Stimulated activated effector memory CD8-positive, alpha-beta T cell treated with anti-CD3 and anti-CD28 coated beads, Interleukin-12 subunit alpha, Interleukin-12 subunit beta, amount 100 ng/mL, for 72 hours (primary cell): ENCODE results near the gene MGP.

Experiments used
- ATAC-seq: fragments of 150-1000 bp; cut with Tn5 transposase; 2 replicates; pipeline ENCODE4 v1.10.0; 2021
- DNase-seq, 2 donors: peaks; one replicate each; pipeline ENCODE4 v3.0.0; 2021 to 2022; ENCODE audit warnings: low spot score in 2 of 2
- H3K27ac Mint-ChIP-seq: one replicate; pipeline ENCODE4 v1.8.0; 2022; ENCODE audit warnings: mild to moderate bottlenecking, mixed read lengths
- H3K36me3 Mint-ChIP-seq: one replicate; pipeline ENCODE4 v1.8.0; 2022; ENCODE audit warnings: mild to moderate bottlenecking, mixed read lengths
- H3K4me1 Mint-ChIP-seq: one replicate; pipeline ENCODE4 v1.8.0; 2022; ENCODE audit warnings: mixed read lengths
- H3K4me3 Mint-ChIP-seq: one replicate; pipeline ENCODE4 v1.8.0; 2022; ENCODE audit warnings: mild to moderate bottlenecking, mixed read lengths
- H3K9me3 Mint-ChIP-seq: one replicate; pipeline ENCODE4 v1.8.0; 2022; ENCODE audit warnings: mixed read lengths

The MGP gene

DNA sequence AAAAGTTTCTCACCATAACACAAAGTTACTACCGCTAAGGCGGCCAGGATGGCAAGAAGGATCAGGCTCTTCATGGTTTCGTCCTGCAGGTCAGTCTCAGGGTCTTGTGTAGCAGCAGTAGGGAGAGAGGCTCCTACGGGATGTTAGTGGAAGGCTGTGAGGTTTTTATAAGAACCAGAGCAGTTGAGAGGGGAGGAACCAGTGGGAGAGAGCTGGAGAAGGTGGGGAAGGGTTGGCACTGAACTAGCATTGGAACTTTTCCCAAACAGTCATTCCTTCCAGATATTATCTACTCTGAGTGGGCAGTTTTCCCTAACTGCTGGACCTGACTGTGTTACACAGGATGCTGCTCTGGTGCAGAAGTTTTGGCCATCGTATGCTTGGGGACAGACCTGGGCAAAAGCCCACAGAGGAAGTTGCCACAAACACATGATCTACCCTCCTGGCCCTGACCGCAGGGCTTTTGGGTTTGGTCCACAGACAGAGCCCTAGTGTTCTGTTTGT, at the start of gene MGP:
Gene MGP, minus strand, starts transcription at position 137 of the 504 bp plus-strand sequence. Its CDS starts 63 bp downstream, at position 74.
- DNase-seq, result no peak
- no peak for ATAC-seq
- Mint-ChIP-seq H3K4me3 (peak within 1 kb of the TSS; percentile 26), H3K27ac (peak within 1 kb of the TSS; percentile 18), H3K36me3 (no peaks in the 10 kb centered on the region), H3K4me1 (peaks cover 13% of the 10 kb centered on the region), H3K9me3 (no peaks in the 10 kb centered on the region)

DNA sequence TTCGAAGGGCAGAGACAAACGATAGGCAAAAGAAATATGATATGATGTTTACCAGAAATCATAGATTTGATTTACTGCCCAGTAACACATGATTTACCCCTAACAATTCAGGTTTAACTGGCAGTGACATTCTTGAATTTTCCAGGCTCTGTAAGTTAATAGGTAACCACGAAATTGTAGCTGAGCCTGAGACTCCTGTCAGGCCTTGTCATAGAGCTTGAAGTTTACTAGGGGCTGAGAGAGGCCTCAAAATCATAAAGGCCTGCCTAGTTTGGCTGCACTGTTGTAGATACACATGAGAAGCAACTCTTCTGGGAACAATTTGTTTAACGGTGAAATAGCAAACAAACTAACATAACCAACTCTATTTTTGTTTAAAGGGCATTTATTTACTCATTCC, 49.4 kb upstream of the MGP start:
- Mint-ChIP-seq H3K9me3 (no peaks in the 10 kb centered on the region), H3K27ac (no peak overlapping the region), H3K4me1 (peaks cover 30% of the 10 kb centered on the region), H3K36me3 (peaks cover 68% of the 10 kb centered on the region), H3K4me3 (no peak overlapping the region)
- ATAC-seq, result no peak
- no peak for DNase-seq

DNA sequence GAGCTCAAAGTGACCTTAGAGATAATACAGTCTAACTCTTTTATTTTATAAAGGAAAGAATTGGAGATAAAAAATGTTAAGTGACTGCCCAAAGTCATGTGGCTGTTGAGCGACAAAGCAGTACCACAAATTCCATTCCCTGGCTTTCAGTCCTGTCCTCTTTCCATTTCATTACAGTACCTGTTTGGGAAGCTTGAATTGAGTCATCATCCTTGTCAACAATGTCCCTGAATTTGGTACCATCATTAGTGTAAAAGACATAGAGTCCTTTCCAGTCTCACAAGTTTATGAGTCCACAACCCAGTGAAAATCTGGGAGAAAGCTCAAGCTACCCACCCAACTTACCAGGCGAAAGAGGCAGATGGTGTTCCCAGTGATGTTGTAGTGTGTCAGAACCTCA, 48.9 kb upstream of the MGP start:
- Mint-ChIP-seq H3K36me3 (peaks cover 63% of the 10 kb centered on the region), H3K4me3 (no peak overlapping the region), H3K9me3 (no peaks in the 10 kb centered on the region), H3K27ac (no peak overlapping the region), H3K4me1 (peaks cover 26% of the 10 kb centered on the region)
- ATAC-seq (no peak), DNase-seq (no peak)

DNA sequence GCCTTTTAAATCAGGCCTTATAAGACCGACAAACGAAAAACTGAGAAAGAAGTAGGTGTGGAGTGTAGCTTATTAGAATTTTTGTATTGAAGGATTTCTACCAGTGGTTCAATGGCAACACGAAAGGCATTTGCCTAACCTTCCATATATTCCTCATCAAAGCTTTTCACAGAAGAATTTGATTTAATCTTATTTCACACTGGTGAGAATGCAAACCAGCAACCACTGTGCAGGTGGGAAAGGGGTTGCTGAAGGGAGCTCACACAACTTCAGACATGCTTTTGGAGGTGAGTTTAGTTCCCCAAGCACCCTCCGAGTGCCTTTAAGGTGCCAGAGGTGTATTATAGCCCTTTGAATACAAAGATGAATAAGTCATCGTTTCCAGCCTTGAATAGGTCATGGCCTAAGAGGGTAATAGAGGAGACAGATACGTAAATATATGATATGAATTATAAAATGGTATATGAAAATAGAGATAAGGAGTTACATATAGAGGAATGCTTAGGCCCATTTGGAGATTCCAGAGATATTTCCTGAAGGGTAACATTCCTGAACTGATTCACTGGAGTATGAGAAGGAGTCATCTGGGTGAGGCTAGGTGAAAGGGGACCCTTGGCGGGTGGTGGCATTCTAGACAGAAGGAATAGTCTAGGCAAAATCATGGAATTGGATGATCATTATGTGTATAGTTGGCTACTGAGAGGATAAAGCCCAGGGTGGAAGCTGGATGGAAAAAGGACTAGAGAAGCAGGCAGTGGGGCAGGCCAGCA, 46.3 kb upstream of the MGP start:
- Mint-ChIP-seq H3K4me1 (peaks cover 9% of the 10 kb centered on the region), H3K27ac (peak overlapping the region; percentile 3), H3K36me3 (peaks cover 47% of the 10 kb centered on the region), H3K9me3 (no peaks in the 10 kb centered on the region), H3K4me3 (no peak overlapping the region)
- DNase-seq (no peak), ATAC-seq (no peak)

DNA sequence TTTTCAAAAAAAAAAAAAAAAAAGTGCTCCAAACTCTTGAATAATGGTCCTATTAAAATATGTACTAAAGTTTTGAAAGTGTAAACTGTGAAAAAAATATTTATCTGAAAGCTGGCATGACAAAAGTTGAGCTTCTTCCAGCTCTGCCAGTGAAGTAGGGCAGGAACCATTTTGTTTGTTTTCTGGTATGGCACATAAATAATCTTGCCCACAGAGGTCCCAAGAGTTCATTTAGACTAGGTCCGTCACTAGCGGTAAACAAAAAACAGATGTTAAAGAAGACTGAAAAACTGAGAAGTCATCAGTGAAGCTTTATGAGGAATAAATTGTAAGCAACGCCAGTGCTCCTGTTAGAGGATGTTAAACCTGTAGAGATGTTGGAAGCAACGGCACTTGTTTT, 45.7 kb upstream of the MGP start:
- ATAC-seq (no peak), DNase-seq (no peak)
- Mint-ChIP-seq H3K27ac (no peak overlapping the region), H3K4me3 (no peak overlapping the region), H3K4me1 (peaks cover 5% of the 10 kb centered on the region), H3K36me3 (peaks cover 42% of the 10 kb centered on the region), H3K9me3 (no peaks in the 10 kb centered on the region)

DNA sequence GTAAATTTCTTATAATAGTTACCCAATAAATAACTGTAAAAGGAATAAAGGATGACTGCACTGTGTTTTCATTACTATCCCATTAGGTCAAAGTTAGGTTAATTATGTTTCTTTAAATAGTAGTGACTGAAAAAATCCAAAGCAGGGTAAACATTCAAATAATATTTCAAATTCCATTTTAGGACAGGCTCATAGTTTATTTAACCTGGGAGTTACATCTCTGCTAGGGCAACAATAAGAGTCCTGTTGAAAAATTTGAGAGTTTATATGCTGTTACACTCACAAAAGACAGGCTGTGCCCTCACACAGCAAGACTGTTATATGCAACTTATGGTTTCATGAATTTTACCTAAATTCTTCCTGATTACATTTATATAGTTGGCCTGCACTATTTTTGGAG, 44.6 kb upstream of the MGP start:
- ATAC-seq (no peak), DNase-seq (no peak)
- Mint-ChIP-seq H3K9me3 (no peaks in the 10 kb centered on the region), H3K36me3 (peaks cover 39% of the 10 kb centered on the region), H3K4me1 (peaks cover 5% of the 10 kb centered on the region), H3K4me3 (no peak overlapping the region), H3K27ac (no peak overlapping the region)

DNA sequence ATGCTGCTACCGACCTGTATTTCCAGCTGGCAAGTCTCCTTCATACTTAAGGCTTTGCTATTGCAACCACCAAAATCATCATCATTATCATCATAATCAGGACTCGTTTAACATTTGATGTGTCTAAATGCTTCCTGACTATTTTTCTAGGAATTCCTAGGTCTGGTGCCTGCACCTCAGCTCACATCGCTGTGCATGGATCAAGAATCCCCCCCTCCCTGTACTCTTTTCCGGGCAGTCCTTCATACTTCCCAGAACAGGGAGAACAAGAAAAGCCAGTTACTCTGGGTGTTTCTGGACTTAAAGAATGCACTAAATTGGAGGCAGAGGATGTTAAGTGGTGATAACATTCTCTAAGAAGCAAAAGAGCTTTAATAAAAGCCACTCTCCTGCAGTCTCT, 43.3 kb upstream of the MGP start:
- Mint-ChIP-seq H3K27ac (no peak overlapping the region), H3K36me3 (peaks cover 34% of the 10 kb centered on the region), H3K4me3 (no peak overlapping the region)

DNA sequence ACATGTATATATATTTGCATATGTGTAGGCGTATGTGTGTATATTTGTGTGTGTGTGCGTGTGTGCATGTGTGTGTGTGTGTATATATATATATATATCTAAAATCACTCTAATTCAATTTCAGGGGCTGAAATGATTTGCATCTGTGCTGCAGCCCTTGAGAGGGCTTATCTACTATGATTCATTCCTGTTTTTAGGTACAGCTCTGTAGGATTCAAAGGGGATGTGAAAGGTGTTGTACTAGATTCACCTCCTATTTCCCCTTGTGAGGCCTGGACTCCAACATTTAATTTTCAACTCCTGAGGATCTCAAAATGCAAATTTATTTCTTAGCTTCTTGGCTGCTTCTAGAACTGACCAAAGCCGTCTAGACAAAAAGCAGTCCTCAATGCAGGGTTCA, 41.6 kb upstream of the MGP start:
- H3K4me1 Mint-ChIP-seq, result no peaks in the 10 kb centered on the region
- no peak overlapping the region for H3K4me3 Mint-ChIP-seq
- H3K9me3 Mint-ChIP-seq, result peaks cover 2% of the 10 kb centered on the region
- no peak overlapping the region for H3K27ac Mint-ChIP-seq
- ATAC-seq, result no peak
- DNase-seq, result no peak
- peaks cover 28% of the 10 kb centered on the region for H3K36me3 Mint-ChIP-seq

More for the DNA sequence above, 43.3 kb upstream of the MGP start:
- H3K4me1 Mint-ChIP-seq, result peaks cover 5% of the 10 kb centered on the region
- H3K9me3 Mint-ChIP-seq, result no peaks in the 10 kb centered on the region
- DNase-seq, result no peak
- no peak for ATAC-seq

DNA sequence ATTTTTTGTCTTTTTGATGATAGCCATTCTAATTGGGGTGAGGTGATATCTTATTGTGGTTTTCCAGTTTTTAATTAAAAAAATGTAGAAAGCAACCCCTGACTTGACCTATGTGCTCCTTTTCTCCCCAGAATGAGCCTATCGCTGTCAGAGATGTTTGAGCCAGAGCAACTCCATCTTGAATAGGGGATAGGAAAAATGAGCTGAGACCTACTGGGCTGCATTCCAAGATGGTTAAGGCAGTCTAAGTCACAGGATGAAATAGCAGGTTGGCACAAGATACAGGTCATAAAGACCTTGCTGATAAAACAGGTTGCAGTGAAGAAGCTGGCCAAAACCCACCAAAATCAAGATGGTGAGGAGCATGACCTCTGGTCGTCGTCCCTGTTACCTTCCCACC, 38.9 kb upstream of the MGP start:
- no peak overlapping the region for H3K27ac Mint-ChIP-seq
- DNase-seq, result no peak

DNA sequence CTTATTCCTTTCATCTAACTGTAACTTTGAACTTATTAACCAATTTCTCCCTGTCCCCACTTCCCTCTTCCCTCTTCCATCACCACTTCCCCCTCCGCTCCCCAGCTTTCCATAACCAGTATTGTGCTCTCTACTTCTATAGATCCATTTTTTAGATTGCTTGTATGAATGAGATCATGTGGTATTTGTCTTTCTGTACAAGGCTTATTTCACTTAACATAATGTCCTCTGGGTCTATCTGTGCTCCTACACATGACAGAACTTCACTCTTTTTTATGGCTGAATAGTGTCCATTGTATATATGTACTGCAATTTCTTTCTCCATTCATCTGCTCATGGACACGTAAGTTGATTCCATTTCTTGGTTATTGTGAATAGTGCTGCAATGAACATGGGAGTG, 38.3 kb upstream of the MGP start:
- Mint-ChIP-seq H3K36me3 (peaks cover 19% of the 10 kb centered on the region), H3K4me3 (no peak overlapping the region), H3K9me3 (peaks cover 3% of the 10 kb centered on the region), H3K27ac (no peak overlapping the region), H3K4me1 (peaks cover 18% of the 10 kb centered on the region)
- ATAC-seq (no peak), DNase-seq (no peak)

More for the DNA sequence above, 38.9 kb upstream of the MGP start:
- ATAC-seq, result no peak
- Mint-ChIP-seq H3K4me1 (peaks cover 18% of the 10 kb centered on the region), H3K4me3 (no peak overlapping the region), H3K9me3 (peaks cover 3% of the 10 kb centered on the region), H3K36me3 (peaks cover 19% of the 10 kb centered on the region)

DNA sequence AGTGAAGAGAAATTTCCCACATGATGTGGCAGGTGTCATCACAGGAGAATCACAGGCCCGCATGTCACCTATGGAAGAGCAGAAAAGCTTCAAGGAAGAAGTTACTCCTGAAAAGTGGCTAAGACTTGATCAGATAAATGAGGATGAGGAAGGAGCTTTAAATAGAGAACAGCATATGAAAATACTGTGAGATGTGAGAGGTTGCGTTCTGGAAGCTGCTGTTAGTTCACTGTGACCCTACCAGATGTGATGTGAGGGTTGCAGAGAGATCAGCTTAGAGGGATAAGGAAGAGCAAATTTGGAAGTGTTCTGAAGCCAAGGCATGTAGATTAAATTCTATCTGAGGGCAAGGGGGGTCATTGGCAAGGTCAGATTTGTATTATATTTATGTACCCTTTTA, 35.6 kb upstream of the MGP start:
- H3K9me3 Mint-ChIP-seq, result peaks cover 3% of the 10 kb centered on the region
- H3K36me3 Mint-ChIP-seq, result peaks cover 24% of the 10 kb centered on the region
- H3K4me1 Mint-ChIP-seq, result peaks cover 18% of the 10 kb centered on the region
- ATAC-seq (no peak), DNase-seq (no peak)
- H3K4me3 Mint-ChIP-seq, result no peak overlapping the region
- H3K27ac Mint-ChIP-seq, result peak overlapping the region; percentile 76

DNA sequence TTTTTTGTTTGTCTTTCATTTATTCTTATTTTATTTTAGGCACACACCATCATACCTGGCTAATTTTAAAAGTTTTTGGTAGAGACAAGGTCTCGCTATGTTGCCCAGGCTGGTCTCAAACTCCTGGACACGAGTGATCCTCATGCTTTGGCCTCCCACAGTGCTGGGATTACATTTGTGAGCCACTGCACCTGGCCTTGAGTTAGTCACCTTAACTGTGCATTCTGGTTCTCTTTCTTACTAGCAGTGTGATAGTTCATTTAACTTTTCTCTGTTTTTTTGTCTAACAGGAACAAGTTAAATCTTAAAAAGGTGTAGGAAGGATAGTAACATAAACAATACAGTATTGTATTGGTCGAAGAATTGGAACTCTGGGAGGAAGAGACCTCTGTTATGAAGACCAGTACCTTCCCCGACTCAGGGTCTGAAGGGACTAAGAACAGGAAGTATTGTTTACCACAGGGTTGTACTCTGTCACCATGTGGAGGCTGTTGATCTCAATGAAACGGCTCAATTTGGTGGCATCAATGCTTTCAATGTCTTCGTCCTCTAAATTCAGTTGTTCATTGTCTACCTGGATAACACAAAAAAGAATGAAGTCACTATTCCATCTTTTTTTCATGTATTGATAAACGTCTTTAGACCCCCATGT, 34.9 kb upstream of the MGP start:
- H3K9me3 Mint-ChIP-seq, result peaks cover 3% of the 10 kb centered on the region
- H3K27ac Mint-ChIP-seq, result peak overlapping the region; percentile 76
- H3K4me3 Mint-ChIP-seq, result no peak overlapping the region
- peaks cover 18% of the 10 kb centered on the region for H3K4me1 Mint-ChIP-seq
- ATAC-seq, result peak; percentile 91
- peaks cover 27% of the 10 kb centered on the region for H3K36me3 Mint-ChIP-seq
- DNase-seq, result no peak

DNA sequence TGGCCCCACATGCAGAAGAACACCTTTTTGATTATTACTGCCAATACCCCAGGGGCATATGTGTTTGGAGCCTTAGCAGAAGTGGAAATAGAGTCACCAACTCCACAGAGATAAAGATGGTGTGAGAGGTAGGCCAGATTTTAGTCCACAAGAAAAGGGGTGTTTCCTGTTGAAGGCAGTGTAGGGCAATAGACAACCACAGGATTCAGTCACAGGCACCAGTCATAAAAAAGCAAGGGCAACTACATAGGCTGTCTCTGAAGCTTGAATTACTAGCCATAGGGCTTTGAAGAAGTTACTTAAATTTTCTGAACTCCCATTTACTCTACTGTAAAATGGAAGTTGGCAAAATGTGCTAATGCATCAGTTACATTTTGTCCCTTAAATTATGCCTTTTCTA, 33.8 kb upstream of the MGP start:
- peak; percentile 72 for ATAC-seq
- DNase-seq, result no peak
- Mint-ChIP-seq H3K9me3 (peaks cover 3% of the 10 kb centered on the region), H3K4me1 (peaks cover 18% of the 10 kb centered on the region), H3K36me3 (peaks cover 38% of the 10 kb centered on the region), H3K4me3 (no peak overlapping the region), H3K27ac (peak overlapping the region; percentile 76)

DNA sequence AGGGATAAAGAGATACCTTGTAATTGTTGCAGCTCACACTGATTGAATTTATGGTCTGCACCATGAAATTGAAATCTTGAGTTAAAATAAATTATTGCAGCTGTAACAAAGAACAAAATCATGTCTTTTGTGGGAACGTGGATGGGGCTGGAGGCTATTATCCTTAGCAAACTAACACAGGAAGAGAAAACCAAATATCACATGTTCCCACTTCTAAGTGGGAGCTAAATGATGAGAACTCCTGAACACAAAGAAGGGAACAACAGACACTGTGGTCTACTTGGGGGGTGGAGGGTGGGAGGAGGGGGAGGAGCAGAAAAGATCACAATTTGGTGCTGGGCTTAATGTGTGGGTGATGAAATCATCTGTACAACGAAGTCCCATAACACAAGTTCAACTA, 30.1 kb upstream of the MGP start:
- Mint-ChIP-seq H3K4me3 (no peak overlapping the region), H3K9me3 (no peaks in the 10 kb centered on the region), H3K4me1 (peaks cover 18% of the 10 kb centered on the region), H3K27ac (no peak overlapping the region), H3K36me3 (peaks cover 46% of the 10 kb centered on the region)
- DNase-seq, result no peak
- no peak for ATAC-seq

DNA sequence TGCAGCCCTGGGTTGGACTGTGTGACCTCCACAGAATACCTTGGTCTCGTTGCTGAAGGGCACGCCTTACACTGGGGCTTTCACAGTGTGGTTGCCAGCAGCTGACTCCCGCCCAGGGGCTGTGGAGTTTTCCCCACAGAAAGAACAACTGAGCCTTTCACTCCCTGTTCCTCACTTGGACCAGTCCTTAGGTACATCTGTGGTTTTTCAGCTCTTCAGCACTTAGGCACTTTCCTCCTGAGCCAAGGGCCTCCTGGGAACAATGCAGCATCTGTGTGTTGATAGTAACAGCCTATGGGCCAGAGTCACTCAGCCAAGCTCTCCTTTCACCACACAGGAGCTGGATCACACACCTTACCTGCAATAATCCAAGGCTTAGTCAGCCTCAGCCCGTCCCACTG, 27.7 kb upstream of the MGP start:
- no peak for DNase-seq
- no peaks in the 10 kb centered on the region for H3K9me3 Mint-ChIP-seq
- H3K36me3 Mint-ChIP-seq, result peaks cover 33% of the 10 kb centered on the region
- no peak overlapping the region for H3K27ac Mint-ChIP-seq
- no peak overlapping the region for H3K4me3 Mint-ChIP-seq
- H3K4me1 Mint-ChIP-seq, result peaks cover 21% of the 10 kb centered on the region
- no peak for ATAC-seq

DNA sequence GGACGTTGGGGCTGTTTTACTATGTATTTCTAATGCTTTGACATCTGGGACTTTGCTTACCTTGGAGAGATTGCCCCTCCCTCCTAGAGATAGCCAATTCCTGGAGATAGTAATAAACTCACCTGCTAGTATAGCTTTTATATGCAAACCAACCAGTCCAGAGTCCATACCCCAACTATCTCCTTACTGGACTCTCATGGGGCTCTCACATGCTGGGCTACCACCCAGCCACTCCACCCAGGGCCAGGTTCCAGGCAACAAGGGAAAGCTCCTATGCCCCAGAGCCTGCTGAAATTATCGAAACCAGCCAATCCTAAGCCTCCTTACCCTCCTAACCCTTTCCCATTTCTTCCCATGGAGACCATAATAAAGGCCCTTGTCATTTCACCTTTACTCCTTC, 25.5 kb upstream of the MGP start:
- peaks cover 32% of the 10 kb centered on the region for H3K36me3 Mint-ChIP-seq
- DNase-seq, result no peak
- H3K4me3 Mint-ChIP-seq, result no peak overlapping the region
- no peak for ATAC-seq
- H3K4me1 Mint-ChIP-seq, result peaks cover 31% of the 10 kb centered on the region
- peak overlapping the region; percentile 65 for H3K27ac Mint-ChIP-seq
- H3K9me3 Mint-ChIP-seq, result no peaks in the 10 kb centered on the region
